Right renal pelvis (tissue), 4 donors: ENCODE data around the gene ANTXR1. TPM values are rescaled to one million over a fixed set of nuclear protein-coding genes. Genes with fewer than 3 reads are reported as not detected.
"Not testable (repeated sequence)": the region's sequence is repeated elsewhere in the genome, so short reads cannot be mapped to it uniquely, and the experiment has no call there.

Experiments used
- DNase-seq, 4 donors: peaks; one replicate each; pipeline ENCODE4 v3.0.0-alpha.2; 2013; ENCODE audit warnings: low read depth in 4 of 4, low spot score in 3 of 4, missing footprints in 1 of 4
- polyA plus RNA-seq, 4 donors: library from polyadenylated mRNA; unstranded; fragments of 120-200 nt; gene quantifications; one replicate each; pipeline ENCODE4 v1.2.1, GENCODE V29; 2013; ENCODE audit not compliant: insufficient read length in 4 of 4

ANTXR1 gene
- polyA plus RNA-seq, 4 donors: 81.3 to 100 (median 95.3) TPM

DNA sequence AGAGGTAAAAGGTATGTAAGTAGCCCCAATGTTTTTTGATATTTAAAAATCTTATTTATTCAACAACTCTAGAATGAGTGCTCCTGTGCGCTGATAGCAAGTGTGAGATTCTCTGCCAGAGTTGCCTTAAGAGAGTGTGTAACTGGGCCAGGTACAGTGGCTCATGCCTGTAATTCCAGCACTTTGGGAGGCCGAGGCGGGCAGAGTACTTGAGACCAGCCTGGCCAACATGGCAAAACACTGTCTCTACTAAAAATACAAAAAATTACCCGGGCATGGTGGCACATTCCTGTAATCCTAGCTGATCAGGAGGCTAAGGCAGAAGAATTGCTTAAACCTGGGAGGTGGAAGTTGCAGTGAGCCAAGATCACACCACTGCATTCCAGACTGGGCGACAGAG lies 161.2 kb downstream of the ANTXR1 start:
- not testable (repeated sequence) for DNase-seq

- no peak for DNase-seq
These were observed 163.1 kb downstream of the ANTXR1 start for GRCh38 chr2:69175790-69176715.

DNA sequence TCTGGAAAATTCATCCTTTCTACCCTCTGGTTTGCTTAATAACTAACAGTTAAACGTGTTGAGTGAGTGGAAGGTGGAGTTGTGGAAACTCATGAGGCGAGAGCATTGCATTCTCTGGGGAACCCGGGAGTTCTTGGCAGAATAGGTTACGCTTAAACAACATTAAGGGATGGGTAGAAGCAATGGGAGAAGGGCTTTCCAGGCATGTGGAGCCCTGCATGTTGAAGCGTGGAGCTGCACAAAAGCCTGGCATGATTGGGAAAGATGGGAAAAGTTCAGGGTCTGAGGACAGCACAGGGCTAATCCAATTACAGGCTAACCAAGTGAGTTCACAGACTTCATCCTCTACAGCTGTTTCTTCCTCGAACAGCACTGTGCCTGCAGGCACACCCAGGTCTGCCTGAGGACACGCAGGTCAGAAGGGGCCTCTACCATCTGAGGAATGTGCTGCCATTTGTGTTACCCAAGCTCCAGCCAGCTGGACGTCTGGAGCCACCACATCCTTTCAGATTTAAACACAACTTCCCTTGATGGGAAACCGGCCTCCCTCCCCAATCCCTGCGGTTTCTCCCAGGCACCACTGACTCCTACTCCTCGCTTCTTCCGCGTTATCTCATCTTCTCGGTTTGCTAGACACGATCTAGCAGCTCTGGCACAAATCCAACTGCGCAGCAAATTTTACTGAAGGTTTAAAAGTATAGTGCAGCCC lies 164.2 kb downstream of the ANTXR1 start:
- DNase-seq: no peak

GRCh38 chr2:69177785-69178636 lies 165.0 kb downstream of the ANTXR1 start:
- DNase-seq: no peak

DNA sequence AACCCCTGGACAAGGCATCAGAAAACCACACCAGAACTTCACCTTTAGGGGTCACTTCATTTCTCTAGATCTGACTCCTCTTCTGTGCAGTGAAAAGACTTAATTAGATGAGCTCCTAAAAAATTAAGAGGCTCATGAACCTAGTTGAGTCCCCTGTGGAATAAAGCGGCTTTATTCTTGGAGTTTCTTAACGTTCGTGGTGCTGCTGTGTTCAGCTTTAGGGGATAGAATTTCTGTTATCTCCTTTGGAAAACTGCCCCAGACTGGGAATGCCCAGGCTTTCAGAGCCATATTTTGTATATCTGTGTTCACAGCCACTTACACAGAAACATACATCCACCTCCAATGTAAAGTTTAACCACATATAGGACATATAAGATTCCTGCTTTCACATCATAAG lies 165.8 kb downstream of the ANTXR1 start:
- DNase-seq: no peak

DNA sequence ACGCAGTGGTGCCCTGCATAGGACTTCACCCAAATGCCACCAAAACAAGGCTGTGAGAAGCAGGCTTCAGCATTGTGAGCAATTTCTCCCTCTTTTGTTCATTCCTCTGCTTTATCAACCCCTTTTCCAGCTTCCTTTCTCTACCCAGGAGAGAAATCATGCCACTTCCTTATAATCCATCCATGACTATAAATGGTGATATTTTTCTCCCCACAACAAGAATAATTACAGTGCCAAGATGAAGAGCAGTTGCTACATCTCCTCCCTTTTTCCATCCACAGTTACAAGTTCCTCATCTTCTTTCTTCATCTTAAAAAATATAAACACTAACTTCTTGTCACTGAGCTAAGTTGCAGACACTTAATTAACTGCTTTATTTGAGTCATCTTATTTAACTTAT lies 167.2 kb downstream of the ANTXR1 start:
- no peak for DNase-seq

- DNase-seq: no peak
These were observed 168.0 kb downstream of the ANTXR1 start for GRCh38 chr2:69180974-69181373.

GRCh38 chr2:69181806-69182427 lies 168.9 kb downstream of the ANTXR1 start:
- no peak for DNase-seq

DNA sequence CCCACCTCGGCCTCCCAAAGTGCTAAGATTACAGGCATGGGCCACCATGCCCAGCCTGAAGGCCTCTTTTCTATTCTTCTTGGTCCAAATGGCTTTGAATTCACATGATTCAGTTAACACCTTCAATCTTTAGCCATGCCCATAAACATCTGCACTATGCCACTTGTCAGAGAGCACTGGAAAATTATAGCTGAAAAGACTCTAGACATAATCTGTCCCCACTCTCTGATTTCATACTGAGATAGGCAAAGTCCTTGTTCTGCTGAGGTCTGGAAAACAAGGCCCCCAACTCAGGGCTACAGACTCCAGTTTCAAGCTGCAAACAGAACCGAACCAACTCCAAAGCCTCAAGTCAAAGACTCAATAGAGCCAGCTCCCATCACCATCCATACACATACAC lies 170.7 kb downstream of the ANTXR1 start:
- DNase-seq: no peak

GRCh38 chr2:69184224-69184623 lies 171.2 kb downstream of the ANTXR1 start:
- no peak for DNase-seq

GRCh38 chr2:69185807-69186206 lies 172.8 kb downstream of the ANTXR1 start:
- DNase-seq: no peak

DNA sequence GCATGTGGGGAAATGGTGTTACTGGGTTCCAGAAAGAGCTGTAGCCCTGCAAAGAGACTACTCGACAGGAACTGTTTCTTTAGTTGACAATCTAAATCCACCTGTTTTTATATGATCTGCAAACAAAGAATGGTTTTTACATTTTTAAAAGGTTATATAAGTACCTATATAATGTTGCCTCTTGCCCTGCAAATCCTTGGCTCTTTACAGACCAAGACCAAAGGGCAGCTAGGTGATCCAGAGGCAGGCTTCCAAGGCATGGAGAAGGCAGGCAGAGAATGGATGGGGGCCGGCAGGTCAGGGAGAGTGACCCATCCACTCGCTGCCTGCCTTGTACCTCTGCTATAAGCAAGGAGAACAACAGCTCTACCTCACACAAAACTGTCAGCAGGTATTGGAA lies 173.6 kb downstream of the ANTXR1 start:
- no peak for DNase-seq

GRCh38 chr2:69188182-69188900 lies 175.4 kb downstream of the ANTXR1 start:
- no peak for DNase-seq

DNA sequence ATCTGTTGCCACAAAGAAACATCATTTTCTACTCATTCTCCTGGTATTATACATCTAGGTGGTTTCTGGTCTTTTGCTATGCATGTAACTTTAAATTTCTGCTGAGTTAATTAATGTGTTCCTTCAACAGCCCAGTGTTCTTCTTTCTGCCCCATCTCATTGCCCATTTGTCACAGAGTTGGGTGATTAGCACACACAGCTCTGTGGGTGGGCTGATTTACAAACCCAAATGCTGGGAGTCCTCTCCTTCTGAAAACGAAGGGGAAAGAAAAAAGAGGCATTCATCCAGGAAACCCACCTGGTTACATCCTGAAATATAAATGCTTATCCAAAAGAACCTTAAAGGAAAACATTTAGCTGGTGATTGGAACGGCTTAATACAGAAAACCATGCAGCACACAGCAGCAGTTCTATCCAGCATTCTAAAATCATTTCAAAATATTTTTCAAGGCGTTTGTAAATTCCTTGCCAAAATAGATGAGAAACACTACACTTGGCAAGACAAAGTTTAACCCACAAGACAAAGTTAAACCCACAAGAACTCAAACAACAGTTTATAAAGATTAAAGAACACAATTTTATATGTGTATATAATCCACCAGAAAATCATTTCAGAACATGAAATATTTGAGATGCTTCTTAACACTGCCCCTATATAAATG lies 177.9 kb downstream of the ANTXR1 start:
- DNase-seq: no peak

GRCh38 chr2:69191634-69192033 lies 178.7 kb downstream of the ANTXR1 start:
- no peak for DNase-seq

GRCh38 chr2:69192176-69192945 lies 179.4 kb downstream of the ANTXR1 start:
- DNase-seq: no peak

DNA sequence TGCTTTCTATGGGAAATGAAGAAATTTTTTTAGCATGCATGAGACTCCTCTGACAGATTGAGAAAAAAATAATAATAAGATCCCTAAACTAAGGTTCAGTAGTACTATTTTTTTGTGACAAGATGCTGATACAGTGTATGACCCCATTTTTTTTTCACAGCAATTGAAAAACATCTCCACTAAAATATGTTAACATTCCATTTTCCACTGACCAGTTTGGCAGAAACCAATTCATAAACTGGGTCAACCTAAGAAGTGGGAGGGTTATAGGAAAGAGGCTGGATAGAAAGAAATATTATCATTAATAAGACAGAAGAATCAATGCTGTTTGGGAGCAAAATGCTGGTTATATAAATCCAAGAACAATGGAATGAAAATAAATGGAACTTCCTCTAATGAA lies 182.7 kb downstream of the ANTXR1 start:
- no peak for DNase-seq

DNA sequence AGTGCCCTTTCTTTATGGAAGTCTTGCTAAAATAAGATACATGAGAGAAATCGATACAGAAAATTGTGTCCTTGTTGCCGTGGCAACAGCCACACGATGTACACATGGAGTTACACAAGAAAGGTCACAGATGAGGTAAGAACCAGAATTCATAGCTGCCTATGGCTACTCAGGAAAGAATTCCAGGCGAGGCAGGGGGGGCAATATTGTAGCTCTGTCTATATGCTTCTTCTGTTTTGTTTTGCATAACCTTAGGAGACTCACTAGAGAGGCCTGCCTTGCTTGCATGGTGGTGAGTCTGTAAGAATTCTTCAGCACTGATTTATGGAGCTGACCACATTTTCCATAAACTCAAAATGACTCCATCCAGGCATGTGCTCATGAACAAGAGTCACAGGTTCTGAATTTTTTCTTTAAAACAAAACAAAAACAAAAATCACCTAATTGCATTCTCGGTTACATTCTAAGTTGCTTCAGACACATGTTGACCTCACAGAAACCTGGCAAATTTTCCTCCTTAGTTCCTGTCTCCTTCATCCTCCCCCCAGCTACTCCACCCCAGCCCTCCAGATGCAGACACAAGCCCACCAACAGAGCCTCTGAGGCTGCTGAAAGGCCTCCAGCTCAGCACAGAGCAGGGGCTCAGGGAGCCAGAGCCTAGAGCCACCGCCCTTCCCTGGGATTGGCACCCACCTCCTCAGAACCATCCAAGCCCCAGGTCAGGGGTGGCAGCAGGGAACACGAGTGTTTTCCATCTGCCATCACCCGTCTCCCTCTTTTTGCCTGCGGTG lies 183.5 kb downstream of the ANTXR1 start:
- DNase-seq: no peak
